ENCODE data around the gene PDCL2.
"Not testable (repeated sequence)": the region's sequence is repeated elsewhere in the genome, so short reads cannot be mapped to it uniquely, and the experiment has no call there.

PDCL2 gene

DNA sequence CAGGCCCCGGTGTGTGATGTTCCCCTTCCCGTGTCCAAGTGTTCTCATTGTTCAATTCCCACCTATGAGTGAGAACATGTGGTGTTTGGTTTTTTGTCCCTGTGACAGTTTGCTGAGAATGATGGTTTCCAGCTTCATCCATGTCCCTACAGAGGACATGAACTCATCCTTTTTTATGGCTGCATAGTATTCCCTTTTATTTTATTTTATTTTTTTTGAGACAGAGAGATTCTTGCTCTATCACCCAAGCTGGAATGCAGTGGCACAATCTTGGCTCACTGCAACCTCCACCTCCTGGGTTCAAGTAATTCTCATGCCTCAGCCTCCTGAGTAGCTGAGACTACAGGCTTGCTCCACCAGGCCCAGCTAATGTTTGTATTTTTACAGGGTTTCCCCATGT is 9.3 kb downstream of the PDCL2 start:
- not testable (repeated sequence) for DNase-seq

DNA sequence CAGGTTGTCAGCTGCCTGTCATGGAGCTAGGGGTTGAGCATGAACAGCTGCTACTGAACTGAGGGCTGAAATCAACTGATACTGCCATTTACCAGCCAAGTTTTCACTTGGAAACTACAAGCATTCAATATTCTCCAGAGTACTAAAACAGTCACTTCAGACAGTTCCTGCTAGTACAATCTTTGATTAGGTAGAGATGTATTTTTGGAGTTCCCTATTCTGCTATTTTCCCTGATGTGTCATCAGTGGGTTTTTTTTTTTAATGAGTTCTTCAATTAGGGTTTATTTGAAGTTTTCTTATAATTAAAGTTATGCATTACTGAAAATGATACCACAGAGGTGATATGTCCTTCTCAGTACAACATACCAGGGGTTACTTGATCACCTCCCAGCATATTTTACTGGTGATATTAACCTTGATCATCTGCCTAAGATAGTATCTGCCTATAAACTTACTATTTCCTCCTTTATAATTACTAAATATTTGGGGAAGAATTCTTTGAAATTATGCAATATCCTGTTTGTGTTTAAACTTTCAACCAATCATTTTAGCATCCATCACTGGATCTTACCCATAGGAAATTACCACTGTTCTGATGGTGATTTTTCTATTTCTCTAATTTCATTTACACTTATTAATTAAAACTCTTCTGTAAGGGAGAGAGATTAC is 13.6 kb downstream of the PDCL2 start:
- DNase-seq: peak; percentile 11

DNA sequence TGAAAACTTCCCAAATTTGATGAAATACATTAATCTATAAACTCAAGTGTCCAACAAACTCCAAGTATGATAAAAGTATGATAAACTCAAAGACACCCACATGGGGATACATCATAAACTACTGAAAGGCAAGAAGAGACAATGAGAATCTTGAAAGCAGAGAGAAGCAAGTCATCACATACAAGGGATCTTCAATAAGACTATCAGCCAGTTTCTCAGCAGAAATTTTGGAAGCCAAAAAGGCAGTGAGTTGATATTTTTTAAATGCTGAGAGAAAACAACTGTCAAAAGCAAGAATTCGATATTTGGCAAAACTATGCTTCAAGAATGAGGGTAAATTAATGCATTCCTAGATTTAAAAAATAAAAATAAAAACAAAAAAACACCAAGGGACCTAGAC is 16.5 kb downstream of the PDCL2 start:
- DNase-seq: no peak

DNA sequence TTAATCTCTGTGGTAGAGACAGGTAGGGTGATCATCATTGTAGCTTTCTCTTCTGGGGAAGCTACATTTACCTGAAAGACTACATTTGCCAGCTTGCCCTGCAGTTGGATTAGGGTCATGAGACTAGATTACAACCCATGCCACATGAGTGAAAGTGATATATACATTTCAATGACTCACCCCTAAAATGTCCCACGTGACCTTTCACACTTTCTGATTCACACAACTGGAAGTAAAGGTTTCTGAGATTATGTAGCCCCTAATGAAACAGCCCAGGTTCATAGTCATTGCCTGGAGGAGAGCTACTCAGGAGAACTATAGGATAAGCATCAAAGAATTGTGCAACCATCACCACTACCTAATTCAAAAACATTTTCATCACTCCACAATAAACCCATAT is 17.8 kb downstream of the PDCL2 start:
- peak; percentile 27 for DNase-seq

DNA sequence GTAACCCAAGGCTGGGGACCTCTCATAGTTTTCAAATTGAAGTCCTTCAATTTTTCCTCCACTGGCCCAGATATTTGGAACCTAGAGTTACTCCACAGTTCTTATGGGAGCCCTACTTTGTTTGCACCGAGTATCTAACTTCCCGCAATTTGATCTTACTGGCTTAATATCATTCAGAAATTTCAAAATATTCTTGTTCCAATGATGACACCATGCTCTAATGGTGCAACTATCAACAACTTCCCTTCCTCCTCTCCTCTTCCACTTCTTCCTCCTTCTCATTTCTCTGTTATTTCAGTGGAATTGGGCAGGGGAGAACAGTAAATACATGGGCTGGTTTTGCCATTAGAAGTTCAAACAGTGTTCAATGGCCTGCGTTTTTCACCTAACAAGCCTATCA is 20.2 kb downstream of the PDCL2 start:
- peak; percentile 45 for DNase-seq

DNA sequence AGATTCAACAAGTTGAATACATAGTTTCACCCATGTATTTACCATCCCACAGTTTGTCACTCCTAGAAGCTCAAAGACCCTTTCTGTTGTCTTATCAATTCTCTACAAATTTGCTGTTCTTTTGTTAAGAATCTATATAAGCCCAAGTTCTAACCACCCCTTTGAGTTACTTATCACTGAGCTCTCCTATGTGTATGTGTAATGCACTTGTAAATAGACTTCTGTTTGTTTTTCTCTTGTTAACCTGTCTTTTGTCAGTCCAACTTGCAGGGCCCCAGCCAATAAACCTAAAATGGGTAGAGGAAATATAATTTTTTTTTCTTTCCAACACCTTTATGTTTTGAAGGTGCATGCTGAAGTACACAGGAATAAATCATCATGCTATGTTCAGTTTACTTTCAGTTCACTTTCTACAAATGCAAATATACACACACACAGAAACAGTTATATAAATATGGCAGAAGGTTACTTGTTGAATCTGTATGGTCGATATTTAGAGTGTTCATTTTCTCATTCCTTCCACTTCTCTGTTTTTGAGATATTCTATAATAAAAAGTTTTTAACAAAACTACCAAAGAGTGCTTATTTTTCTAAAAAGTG is 23.0 kb downstream of the PDCL2 start:
- no peak for DNase-seq

DNA sequence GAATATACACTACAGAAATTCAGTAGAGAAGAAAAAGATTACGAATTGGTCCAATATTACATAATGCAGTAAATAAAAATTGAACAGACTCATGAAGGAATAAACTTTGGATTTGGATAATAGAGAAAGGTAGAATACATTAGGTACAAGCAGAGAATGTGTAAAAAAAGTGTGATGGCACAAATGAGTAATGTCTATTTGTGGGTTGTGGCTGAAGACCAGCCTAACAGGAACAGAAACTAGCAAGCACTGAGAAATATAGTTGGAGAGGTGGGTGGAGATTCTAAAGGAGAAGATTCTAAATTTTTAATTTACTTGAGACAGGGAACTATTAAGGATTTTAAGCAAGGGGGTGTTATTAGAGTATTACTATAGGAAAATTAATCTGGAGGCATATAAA is 30.2 kb downstream of the PDCL2 start:
- DNase-seq: peak; percentile 74

DNA sequence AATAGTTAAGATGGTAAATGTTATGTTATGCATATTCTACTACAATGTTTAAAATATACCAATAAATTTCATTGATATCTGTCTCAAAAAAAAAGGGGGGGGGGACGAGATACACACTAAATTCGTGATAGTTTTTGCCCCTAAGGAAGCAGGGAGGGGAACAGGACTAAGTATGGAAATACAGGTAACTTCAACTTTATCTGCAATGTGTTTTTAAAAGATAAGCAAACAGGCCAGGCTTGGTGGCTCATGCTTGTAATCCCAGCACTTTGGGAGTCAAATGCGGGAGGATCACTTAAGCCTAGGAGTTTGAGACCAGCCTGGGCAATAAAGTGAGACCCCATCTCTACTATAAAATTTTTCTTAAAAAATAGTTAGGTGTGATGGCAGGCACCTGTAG is 31.9 kb downstream of the PDCL2 start:
- no peak for DNase-seq

DNA sequence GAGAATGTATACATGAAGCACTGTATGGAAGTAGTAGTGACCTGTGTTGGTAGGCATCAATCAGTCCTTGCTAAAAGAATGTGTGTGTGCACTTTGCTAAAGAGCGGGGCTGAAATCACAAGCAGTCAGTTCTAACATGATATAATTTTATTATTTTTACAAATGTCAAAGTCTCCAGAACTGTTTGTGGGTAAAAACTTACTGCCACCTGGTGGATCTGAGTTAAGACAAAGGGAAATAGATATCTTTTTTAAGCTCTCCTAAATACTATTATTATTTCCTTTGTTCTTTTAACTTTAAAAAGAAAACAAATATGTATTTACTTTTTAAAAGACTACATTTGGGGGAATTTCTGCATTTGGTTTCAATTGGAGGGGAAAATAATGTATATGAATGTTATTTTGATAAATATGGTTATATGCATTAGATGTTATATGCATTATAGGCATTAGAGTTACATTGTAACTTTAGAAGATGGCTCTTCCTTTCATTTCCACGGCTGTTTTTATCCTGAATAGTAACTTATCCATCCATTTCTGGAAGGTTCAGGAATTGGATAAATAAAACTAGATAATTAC is 37.5 kb downstream of the PDCL2 start:
- peak; percentile 16 for DNase-seq

DNA sequence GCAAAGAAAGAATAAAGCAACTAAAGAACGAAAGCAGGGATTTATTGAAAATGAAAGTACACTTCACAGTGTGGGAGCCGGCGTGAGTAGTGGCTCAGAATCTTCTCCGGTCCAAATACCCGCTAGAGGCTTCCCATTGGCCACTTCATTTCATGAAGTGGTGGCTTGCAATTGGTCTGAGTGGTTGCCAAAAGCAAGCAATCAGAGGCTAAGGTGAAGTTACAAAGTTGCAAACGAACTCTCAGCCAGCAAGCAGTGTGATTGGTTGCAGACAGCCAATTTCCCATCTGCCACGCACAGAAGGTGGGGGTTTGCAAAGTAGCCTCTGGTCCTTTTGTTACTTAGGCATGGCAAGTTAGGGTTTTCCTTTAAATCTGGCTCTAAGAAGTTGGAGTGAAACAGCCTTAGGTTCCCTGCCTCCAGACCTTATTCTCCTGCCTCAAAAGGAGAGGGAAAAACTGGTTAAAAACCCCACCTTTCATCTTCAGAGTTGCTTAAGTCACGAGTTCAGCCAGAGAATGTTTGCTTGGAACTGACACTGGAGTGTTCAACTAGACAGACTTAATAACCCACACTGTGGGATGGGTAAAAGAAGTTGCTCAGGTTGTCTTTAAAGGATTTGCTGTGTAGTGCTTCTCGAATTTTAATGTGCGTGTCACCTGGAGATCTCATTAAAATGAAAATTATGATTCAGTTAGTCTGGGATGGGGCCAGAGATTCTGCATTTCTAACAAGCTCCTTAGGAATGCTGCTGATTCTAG is 38.4 kb downstream of the PDCL2 start:
- DNase-seq: no peak

DNA sequence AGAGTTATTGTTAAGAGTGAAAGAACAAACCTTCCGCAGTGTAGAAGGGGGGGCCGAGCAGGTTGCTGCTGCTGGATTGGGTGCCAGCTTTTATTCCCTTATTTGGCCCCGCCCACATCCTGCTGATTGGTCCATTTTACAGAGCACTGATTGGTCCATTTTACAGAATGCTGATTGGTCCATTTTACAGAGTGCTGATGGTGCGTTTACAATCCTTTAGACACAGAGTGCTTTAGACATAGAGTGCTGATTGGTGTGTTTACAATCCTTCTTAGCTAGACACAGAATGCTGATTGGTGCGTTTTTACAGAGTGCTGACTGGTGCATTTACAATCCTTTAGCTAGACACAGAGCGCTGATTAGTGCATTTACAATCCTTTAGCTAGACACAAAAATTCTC is 40.1 kb downstream of the PDCL2 start:
- not testable (repeated sequence) for DNase-seq

DNA sequence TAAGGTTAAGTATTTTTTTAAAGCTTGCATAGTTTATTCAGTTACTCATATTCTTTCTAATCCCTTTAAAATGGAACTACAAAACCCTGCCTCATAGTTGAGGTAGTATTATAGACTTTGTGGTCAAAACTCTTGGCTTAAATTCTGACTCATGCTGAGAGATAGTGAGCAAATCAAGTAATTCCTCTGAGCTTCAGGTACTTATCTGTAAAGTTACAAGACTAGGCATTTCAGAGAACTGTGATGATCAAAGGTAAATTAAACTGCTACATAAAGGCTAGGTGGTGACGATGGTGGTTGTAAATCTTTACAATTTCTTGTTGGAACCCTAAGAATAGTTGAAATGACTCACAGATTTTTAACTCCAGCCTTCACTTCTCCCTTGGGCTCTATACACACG is 42.2 kb downstream of the PDCL2 start:
- DNase-seq: no peak

DNA sequence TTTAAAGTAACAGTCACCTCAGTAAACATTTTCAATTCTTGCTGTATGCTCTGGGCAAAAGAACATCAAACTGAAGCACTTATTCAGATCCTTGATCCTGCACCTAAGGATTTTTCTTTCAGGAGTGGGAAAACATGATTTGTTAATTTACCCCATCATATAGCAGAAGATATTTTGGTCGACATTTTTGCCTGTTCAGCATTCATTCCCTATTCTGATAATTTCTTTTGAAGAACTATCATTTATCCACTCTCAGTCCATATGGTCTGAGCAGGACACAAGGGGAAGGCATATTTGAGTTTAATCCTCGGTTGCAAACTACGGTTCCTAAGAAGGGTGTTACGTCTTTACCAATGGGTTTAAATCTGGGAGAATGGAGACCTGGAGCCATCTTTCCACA is 44.1 kb downstream of the PDCL2 start:
- DNase-seq: no peak

DNA sequence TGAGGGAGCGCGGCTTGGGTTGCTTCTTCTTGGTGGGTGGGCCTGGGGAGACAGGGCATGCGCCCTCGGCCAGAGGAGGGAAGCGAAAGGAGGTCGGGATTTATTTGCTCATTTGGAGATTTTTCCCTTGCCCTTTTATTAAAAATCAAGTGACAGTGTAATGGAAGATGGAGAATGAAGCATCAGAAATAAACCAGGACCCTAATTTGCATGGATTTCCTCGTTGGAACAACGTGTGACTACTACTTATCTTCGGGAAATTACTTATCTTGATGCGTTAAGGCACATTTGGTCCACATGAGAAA is 44.6 kb downstream of the PDCL2 start:
- no peak for DNase-seq

DNA sequence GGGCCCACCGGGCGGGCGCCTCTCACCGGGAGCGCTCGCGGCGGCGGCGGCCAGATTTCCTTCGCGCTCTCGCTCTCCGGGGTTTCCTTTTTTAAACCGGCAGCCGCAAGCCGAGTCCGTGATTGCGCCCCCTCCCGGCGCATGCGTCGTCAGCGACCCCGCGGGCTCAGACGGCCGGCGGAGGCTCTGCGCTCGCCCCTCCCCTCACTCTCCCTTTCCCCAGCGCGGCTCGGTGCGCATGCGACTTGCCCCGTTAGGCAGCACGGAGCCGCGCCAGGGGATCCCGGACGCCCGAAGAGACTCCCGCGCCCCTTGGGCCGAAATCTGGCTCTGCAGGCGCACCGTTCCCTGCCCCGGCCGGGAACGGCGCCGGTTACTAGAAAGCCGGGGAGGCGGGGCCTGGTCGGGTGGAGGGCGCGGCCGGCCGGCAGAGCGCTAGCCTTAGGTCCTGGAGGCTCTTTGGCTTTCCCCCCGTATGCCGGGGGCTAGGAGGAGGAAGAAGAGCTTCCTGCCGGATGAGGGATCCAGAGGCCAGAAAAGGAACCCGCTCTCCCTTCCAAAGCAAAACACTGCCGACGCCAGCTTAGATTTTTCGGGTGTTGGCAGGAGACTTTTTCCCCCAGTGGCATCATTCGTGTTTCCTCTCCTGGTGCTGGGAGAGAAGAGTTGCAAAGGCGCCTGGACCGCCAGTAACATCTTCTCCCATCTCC is 45.1 kb downstream of the PDCL2 start, which contains the start of gene CLOCK:
Gene CLOCK, minus strand, starts transcription at position 154 of the 710 bp plus-strand sequence. CDS start 64,124 bp downstream, outside the sequence.
- DNase-seq: peak; percentile 89

DNA sequence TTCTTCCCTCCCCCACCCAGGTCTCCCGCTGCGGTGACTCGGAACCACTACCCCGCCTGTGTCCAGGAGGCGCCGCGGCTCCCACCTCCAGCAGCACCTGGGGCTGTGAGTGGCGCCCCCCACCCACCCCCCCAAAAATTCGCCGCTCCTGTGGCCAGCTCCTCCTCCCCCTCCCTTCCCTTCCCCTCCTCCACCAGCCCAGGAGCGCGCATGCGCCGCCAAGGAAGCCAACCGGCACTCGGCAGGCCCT is 45.6 kb downstream of the PDCL2 start:
- DNase-seq: no peak

DNA sequence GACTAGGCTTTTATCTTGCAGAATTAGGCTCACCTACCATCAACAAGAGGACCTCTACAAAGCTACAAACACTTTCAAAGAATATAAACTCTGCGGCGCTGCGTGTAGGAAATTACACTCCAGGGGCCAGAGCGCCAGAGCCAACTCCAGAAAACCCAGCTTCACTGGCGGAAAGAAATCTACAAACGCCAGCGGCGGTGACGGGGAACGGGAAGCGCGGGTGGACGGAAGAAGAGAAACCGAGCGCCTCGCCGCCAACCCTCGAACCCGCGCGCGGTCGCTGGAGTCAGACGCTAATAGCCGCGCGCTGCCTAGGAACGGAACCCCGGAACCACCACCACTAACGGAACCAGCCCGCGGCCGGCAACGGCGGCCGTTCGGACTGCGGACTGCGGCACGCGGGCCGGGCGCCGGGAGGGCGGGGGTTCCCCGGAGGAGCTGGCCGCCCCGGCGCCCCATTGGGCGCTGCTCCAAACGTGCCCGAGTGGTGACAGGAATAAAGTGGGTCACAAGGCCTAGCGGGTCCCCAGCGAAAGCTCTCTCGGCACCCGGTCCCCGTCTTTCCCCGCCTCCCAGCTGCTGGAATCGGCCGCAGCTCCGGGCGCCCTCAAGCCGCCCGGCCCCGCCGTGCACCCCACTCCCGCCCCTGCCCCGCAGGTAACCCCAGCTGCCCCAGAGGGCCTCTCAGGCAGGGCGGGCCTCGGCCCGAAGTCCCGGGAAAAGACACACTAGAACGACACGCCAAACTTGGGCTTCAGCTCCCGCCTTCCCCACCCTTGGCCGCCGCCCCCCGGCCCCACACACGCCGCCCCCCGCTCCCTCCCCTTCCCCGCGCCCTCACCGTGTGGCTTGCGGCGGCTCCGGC is 46.2 kb downstream of the PDCL2 start:
- peak; percentile 84 for DNase-seq

DNA sequence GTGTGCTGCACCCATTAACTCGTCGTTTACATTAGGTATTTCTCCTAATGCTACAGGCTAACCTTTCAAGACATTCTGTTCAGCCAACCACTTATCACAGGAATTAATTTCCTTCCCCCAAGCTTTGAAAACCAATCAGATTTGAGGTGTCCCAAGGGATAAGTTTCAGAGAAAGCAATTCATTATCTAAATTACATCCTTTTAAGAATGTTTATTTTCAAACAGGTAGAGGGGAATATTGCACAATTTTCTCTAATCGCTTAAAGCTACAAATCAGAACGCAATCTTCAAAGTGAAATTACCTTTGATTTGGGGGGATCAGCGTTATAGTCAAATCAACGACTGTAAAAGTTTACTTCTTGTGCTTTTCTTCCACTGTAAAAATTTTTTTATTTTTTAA is 46.9 kb downstream of the PDCL2 start:
- DNase-seq: no peak

DNA sequence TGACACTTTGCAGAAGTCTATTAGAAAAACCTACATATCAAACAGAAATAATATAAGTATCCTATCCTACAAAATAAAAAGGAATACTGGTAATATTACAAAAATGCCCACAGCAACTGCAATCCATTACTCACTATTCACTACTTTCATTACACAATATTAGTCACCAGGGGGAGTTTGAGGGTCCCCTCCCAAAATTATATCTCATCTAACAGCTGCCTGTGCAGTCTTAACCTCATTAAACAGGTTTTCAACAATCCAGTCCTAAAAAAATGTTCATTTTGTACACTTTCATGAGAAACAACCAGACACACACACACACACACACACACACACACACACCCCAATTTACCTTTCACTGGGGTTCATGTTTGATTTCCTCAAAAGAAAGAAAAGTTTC is 48.2 kb downstream of the PDCL2 start:
- DNase-seq: no peak

DNA sequence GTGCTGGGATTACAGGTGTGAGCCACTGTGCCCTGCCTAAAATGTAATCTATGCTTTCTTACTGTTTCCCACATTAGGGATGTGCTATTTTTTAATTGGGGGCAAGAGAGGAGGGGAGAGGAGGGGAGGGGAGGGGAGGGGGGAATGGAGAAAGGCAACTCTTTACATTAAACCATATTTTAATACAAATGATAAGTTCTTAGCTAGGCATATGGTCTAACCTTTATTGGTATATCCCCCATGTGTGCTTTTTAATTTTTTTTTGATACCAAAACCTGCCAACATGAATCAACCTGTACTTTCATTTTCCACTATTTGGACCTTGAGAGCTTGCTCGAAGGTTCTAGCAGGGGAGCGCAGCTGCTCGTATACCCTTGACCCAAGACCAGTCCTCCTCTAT is 51.8 kb downstream of the PDCL2 start:
- no peak for DNase-seq

DNA sequence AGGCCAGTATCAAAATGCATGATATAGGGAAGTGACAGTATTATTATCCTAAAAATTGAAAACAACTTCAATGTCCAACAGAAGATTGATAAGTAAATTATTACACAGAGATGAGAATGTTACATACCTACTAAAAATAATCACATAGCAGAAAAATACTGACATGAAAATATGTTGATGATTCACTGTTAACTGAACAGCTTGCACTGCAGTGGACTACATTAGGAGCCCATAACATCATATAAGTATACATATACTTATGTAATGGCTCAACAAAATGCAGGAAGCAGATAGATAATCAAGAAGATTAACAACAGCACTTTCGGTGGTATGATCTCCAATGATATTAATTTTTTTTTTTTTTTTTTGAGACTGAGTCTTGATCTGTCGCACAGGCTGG is 52.4 kb downstream of the PDCL2 start:
- DNase-seq: no peak

DNA sequence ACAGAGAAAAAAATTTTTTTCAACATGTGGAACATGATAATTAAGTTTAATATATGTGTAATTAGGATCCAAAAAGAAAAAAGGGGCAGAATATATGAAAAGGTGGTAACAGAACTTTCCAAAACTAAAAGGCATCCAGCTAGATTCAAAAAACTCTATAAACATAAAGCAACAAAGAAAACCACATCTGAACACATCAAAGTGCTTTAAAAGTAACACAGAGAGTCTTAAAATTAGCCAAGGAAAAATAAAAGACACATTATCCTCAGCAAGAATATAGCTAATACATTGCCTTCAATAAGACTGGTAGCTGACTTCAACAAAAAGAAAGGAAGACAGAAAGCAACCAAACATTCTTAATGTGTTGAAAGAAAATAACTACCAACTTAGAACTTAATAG is 53.5 kb downstream of the PDCL2 start:
- DNase-seq: no peak

DNA sequence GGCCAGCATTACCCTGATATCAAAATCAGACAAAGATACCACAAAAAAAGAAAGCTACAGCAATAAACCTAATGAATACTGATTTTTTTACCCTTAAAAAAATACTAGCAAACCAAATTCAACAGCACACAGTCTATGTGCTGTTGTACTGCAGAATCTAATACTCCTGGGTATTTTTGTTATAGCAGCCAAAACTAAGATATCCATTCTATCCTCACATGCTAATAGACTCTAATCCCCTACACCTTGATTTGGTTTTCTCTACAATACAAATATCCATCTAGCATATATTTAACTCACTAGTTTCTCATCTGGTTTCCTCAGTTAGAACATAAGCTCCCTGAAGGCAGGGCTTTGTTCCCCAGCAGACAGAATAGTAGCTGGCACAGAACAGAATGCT is 57.7 kb downstream of the PDCL2 start:
- DNase-seq: no peak

Data from suppressor macrophage treated with lipopolysaccharide for 4 hours (primary cell).